AG04450 (cell line): ENCODE data around the gene CENPP. TPM values are rescaled to one million over a fixed set of nuclear protein-coding genes. Genes with fewer than 3 reads are reported as not detected.

Experiments
- CTCF ChIA-PET: fragments of 300-600, 350-600 bp; formaldehyde crosslinking; extraction: SDS; loops from one replicate; lab custom pipeline; 2022; ENCODE audit warnings: antibody characterized with exemption, inconsistent platforms; lab: Charles Lee
- POLR2A ChIA-PET: fragments of 350-600 bp; formaldehyde crosslinking; extraction: SDS; loops from one replicate; lab custom pipeline; 2021; ENCODE audit warnings: antibody characterized with exemption, inconsistent platforms; lab: Yijun Ruan, JAX
- DNase-seq: peaks from one replicate; pipeline ENCODE4 v3.0.0-alpha.2; 2011; ENCODE audit warnings: low read depth, low spot score
- H3K27ac ChIP-seq: one replicate; pipeline ENCODE4 v1.5.1; 2012; ENCODE audit warnings: low read depth, low read length, control low read depth
- H3K27me3 ChIP-seq: one replicate; pipeline ENCODE4 v1.6.0; 2012; ENCODE audit warnings: low read length; ENCODE audit not compliant: control insufficient read depth, insufficient read depth
- H3K4me3 ChIP-seq: 2 replicates; pipeline ENCODE4 v1.5.1; 2011; ENCODE audit warnings: mild to moderate bottlenecking, low read depth, low read length, control low read depth
- H3K9me3 ChIP-seq: 2 replicates; pipeline ENCODE4 v1.5.1; 2012; ENCODE audit warnings: low read length; ENCODE audit not compliant: control insufficient read depth, insufficient read depth
- CTCF ChIP-seq: IDR thresholded peaks from 2 replicates; pipeline ENCODE4 v1.5.1; 2011; ENCODE audit warnings: low read depth, low read length, control low read depth, inconsistent platforms
- polyA plus RNA-seq: library from polyadenylated mRNA; depleted of rRNA; stranded (reverse); fragments of >200 nt; gene quantifications from 2 replicates; pipeline ENCODE4 v1.2.3, GENCODE V29; 2011

CENPP gene
- polyA plus RNA-seq, 1 experiment: 4.4 TPM

- Histone ChIP-seq H3K4me3 (peak overlapping the region; percentile 88), H3K27me3 (no peaks in the 10 kb centered on the region), H3K27ac (peak overlapping the region; percentile 91), H3K9me3 (no peaks in the 10 kb centered on the region)
- POLR2A ChIA-PET: no interaction called here
- TF ChIP-seq CTCF: no peak
- CTCF ChIA-PET: interaction anchor here (0.8 to 3.9 kb wide), 3 partner anchors 14 to 153 kb away, joined by 3 to 35 read pairs (median 3); no protein-coding TSS in a partner anchor
- no peak for DNase-seq
These were observed 32.7 kb upstream of the CENPP start for GRCh38 chr9:92293075-92293354.

GRCh38 chr9:92293452-92294296 is 32.1 kb upstream of the CENPP start, which contains the start of gene IARS1:
IARS1 (minus strand) TSS chr9:92293697; CDS start chr9:92289419, 4,278 bp downstream.
- peak within 1 kb of the TSS; percentile 91 for H3K27ac ChIP-seq
- POLR2A ChIA-PET: no interaction called here
- H3K9me3 ChIP-seq: no peaks in the 10 kb centered on the region
- H3K27me3 ChIP-seq: no peaks in the 10 kb centered on the region
- CTCF ChIA-PET: interaction anchor here (0.8 to 3.9 kb wide), 4 partner anchors 15 to 154 kb away, joined by 3 to 35 read pairs (median 7); no protein-coding TSS in a partner anchor
- DNase-seq: peak; percentile 97
- H3K4me3 ChIP-seq: peak within 1 kb of the TSS; percentile 88
- TF ChIP-seq CTCF: peak; percentile 43

GRCh38 chr9:92294297-92294676 is 31.5 kb upstream of the CENPP start:
- TF ChIP-seq CTCF: no peak
- DNase-seq: no peak
- Histone ChIP-seq H3K9me3 (no peaks in the 10 kb centered on the region), H3K27me3 (no peaks in the 10 kb centered on the region), H3K4me3 (peak overlapping the region; percentile 88), H3K27ac (peak overlapping the region; percentile 90)
- ChIA-PET POLR2A (no interaction called here), CTCF (interaction anchor here (1.3 kb wide), 1 partner anchor 154 kb away, joined by 11 read pairs; no protein-coding TSS in a partner anchor)

- H3K27me3 ChIP-seq: no peaks in the 10 kb centered on the region
- POLR2A ChIA-PET: no interaction called here
- DNase-seq: no peak
- TF ChIP-seq CTCF: no peak
- CTCF ChIA-PET: interaction anchor here (0.5 to 1.6 kb wide), 3 partner anchors 82 to 157 kb away, joined by 3 to 11 read pairs (median 4); no protein-coding TSS in a partner anchor
- no peak overlapping the region for H3K27ac ChIP-seq
- H3K4me3 ChIP-seq: no peak overlapping the region
- H3K9me3 ChIP-seq: no peaks in the 10 kb centered on the region
These were observed 30.4 kb upstream of the CENPP start for GRCh38 chr9:92295240-92295790.

- no peaks in the 10 kb centered on the region for H3K27me3 ChIP-seq
- H3K4me3 ChIP-seq: no peak overlapping the region
- TF ChIP-seq CTCF: no peak
- no peak overlapping the region for H3K27ac ChIP-seq
- DNase-seq: no peak
- H3K9me3 ChIP-seq: no peaks in the 10 kb centered on the region
- ChIA-PET POLR2A (no interaction called here), CTCF (interaction anchor here (1.0 to 1.6 kb wide), 2 partner anchors 156 to 157 kb away, joined by 3 to 4 read pairs; no protein-coding TSS in a partner anchor)
These were observed 29.9 kb upstream of the CENPP start for GRCh38 chr9:92295827-92296258.
